ENCODE measurements around the gene DBR1. TPM values are rescaled to one million over a fixed set of nuclear protein-coding genes. Genes with fewer than 3 reads are reported as not detected.

The DBR1 gene
- total and polyA plus RNA-seq, 9 donors: 8.5 to 16.0 (median 14.7) TPM

GRCh38 chr3:138206196-138206595, 31.5 kb upstream of the DBR1 start:
- TF ChIP-seq CTCF (IDR thresholded peaks at IDR 0.05) (no peak), EP300 (IDR thresholded peaks at IDR 0.05) (no peak), POLR2A (IDR thresholded peaks at IDR 0.05) (no peak)
- Histone ChIP-seq H3K4me1 (ENCODE audit: insufficient read depth) (peaks cover 3% of the 10 kb centered on the region), H3K27ac (no peak overlapping the region), H3K4me3 (no peak overlapping the region), H3K36me3 (no peaks in the 10 kb centered on the region), H3K27me3 (no peaks in the 10 kb centered on the region), H3K9me3 (no peaks in the 10 kb centered on the region)
- WGBS, 3 donors: 97 to 98% (median 97%) methylated on average over 2 of the region's 2 CpGs
- no peak for DNase-seq
- intact Hi-C loops (cut with DNase I): no loop called here

GRCh38 chr3:138205527-138205926, 30.8 kb upstream of the DBR1 start:
- no peaks in the 10 kb centered on the region for H3K27me3 ChIP-seq
- 55 to 60% (median 59%) methylated on average over 5 of the region's 5 CpGs for WGBS, 3 donors
- DNase-seq: no peak
- H3K9me3 ChIP-seq: no peaks in the 10 kb centered on the region
- TF ChIP-seq POLR2A (IDR thresholded peaks at IDR 0.05) (no peak), CTCF (IDR thresholded peaks at IDR 0.05) (no peak), EP300 (IDR thresholded peaks at IDR 0.05) (no peak)
- intact Hi-C loops (cut with DNase I): no loop called here
- H3K4me3 ChIP-seq: no peak overlapping the region
- H3K27ac ChIP-seq: no peak overlapping the region
- H3K36me3 ChIP-seq: no peaks in the 10 kb centered on the region
- peaks cover 3% of the 10 kb centered on the region for H3K4me1 ChIP-seq (ENCODE audit: insufficient read depth)

- 89 to 93% (median 91%) methylated on average over 4 of the region's 4 CpGs for WGBS, 3 donors
- H3K4me1 ChIP-seq (ENCODE audit: insufficient read depth): peaks cover 3% of the 10 kb centered on the region
- no peak overlapping the region for H3K4me3 ChIP-seq
- H3K36me3 ChIP-seq: no peaks in the 10 kb centered on the region
- TF ChIP-seq CTCF (IDR thresholded peaks at IDR 0.05): no peak
- no peak for TF ChIP-seq POLR2A (IDR thresholded peaks at IDR 0.05)
- TF ChIP-seq EP300 (IDR thresholded peaks at IDR 0.05): no peak
- no peak overlapping the region for H3K27ac ChIP-seq
- intact Hi-C loops (cut with DNase I): no loop called here
- no peaks in the 10 kb centered on the region for H3K9me3 ChIP-seq
- DNase-seq: no peak
- H3K27me3 ChIP-seq: no peaks in the 10 kb centered on the region
Observed at GRCh38 chr3:138203938-138204337, 29.2 kb upstream of the DBR1 start.

- H3K27me3 ChIP-seq: no peaks in the 10 kb centered on the region
- 85 to 92% (median 89%) methylated on average over 3 of the region's 3 CpGs for WGBS, 3 donors
- intact Hi-C loops (cut with DNase I): no loop called here
- TF ChIP-seq EP300 (IDR thresholded peaks at IDR 0.05) (no peak), POLR2A (IDR thresholded peaks at IDR 0.05) (no peak), CTCF (IDR thresholded peaks at IDR 0.05) (no peak)
- peaks cover 3% of the 10 kb centered on the region for H3K4me1 ChIP-seq (ENCODE audit: insufficient read depth)
- DNase-seq: no peak
- no peaks in the 10 kb centered on the region for H3K9me3 ChIP-seq
- H3K36me3 ChIP-seq: no peaks in the 10 kb centered on the region
- H3K4me3 ChIP-seq: no peak overlapping the region
- H3K27ac ChIP-seq: no peak overlapping the region
Observed at GRCh38 chr3:138202945-138203701, 28.4 kb upstream of the DBR1 start.
